Endothelial cell of umbilical vein (primary cell): ENCODE results near the gene ST6GALNAC2. TPM values are rescaled to one million over a fixed set of nuclear protein-coding genes. Genes with fewer than 3 reads are reported as not detected.

Source experiments
- BruUV-seq: library from RNA; stranded (reverse); fragments of 400-500 nt; replicated peaks from 2 replicates; lab custom pipeline; 2021; lab: Mats Ljungman, UMichigan
- CTCF ChIA-PET: fragments of 300-600, 350-600 bp; sonication (Branson Sonifier 250); formaldehyde crosslinking; loops from one replicate; lab custom pipeline; 2021; ENCODE audit warnings: antibody characterized with exemption, inconsistent platforms; lab: Charles Lee
- POLR2A ChIA-PET: fragments of 300-600, 350-600 bp; sonication (Branson Sonifier 250); formaldehyde crosslinking; loops from one replicate; lab custom pipeline; 2021; ENCODE audit warnings: antibody characterized with exemption, inconsistent platforms; lab: Charles Lee
- DNase-seq: peaks from one replicate; pipeline ENCODE4 v3.0.0-alpha.2; 2011; ENCODE audit warnings: low read depth, low spot score
- FAIRE-seq: peaks from 2 replicates; lab custom pipeline; 2011; peaks lifted over from hg19 to GRCh38; lab: Jason Lieb, UNC
- H2AFZ ChIP-seq: 2 replicates; pipeline ENCODE4 v1.6.0; 2012; ENCODE audit warnings: low read depth, low read length, control low read depth, inconsistent platforms
- H3K27ac ChIP-seq: 2 replicates; pipeline ENCODE4 v1.5.1; 2011; ENCODE audit warnings: low read depth, mild to moderate bottlenecking, control low read depth, low read length, moderate library complexity; ENCODE audit not compliant: insufficient read depth
- H3K27me3 ChIP-seq, 2 experiments: 2 replicates each; pipeline versions ENCODE4 v1.6.0 to v1.6.1; 2011; ENCODE audit warnings: low read length in 2 of 2, mixed read lengths in 1 of 2; ENCODE audit not compliant: control insufficient read depth in 2 of 2, insufficient read depth in 2 of 2
- H3K36me3 ChIP-seq, 2 experiments: 2 replicates in 1 of 2; 3 replicates in 1 of 2; pipeline ENCODE4 v1.5.1; 2011; ENCODE audit warnings: low read length in 2 of 2, mild to moderate bottlenecking in 1 of 2, moderate library complexity in 1 of 2; ENCODE audit not compliant: control insufficient read depth in 2 of 2, insufficient read depth in 2 of 2; ENCODE audit errors: extremely low read depth in 1 of 2
- H3K4me1 ChIP-seq: 3 replicates; pipeline ENCODE4 v1.5.1; 2011; ENCODE audit warnings: mild to moderate bottlenecking, low read length; ENCODE audit not compliant: control insufficient read depth, insufficient read depth; ENCODE audit errors: extremely low read depth
- H3K4me2 ChIP-seq: 2 replicates; pipeline ENCODE4 v1.6.1; 2011; ENCODE audit warnings: low read length, control low read depth, mixed read lengths; ENCODE audit not compliant: insufficient read depth
- H3K4me3 ChIP-seq, 3 experiments: fragments of 200-600 bp in 1 of 3; sonication (generic), shearing (Covaris generic) in 1 of 3; replicated peaks in 1 of 3; 2 replicates each; pipeline ENCODE4 v1.5.1; 2011 to 2016; ENCODE audit warnings: control low read depth in 3 of 3, low read length in 3 of 3, mild to moderate bottlenecking in 2 of 3, inconsistent platforms in 1 of 3, low read depth in 1 of 3, moderate library complexity in 1 of 3; ENCODE audit not compliant: insufficient read depth in 1 of 3
- H3K79me2 ChIP-seq: 2 replicates; pipeline ENCODE4 v1.6.0; 2012; ENCODE audit warnings: low read length, inconsistent platforms; ENCODE audit not compliant: control insufficient read depth, insufficient read depth
- H3K9ac ChIP-seq: replicated peaks from 2 replicates; pipeline ENCODE3; 2011; ENCODE audit warnings: low read length, control low read depth; ENCODE audit not compliant: insufficient read depth; ENCODE audit errors: extremely low read depth
- H3K9me1 ChIP-seq: replicated peaks from 3 replicates; pipeline ENCODE4 v1.6.0; 2011; ENCODE audit warnings: mild to moderate bottlenecking, low read length; ENCODE audit not compliant: control insufficient read depth, insufficient read depth; ENCODE audit errors: extremely low read depth
- H3K9me3 ChIP-seq: replicated peaks from 2 replicates; pipeline ENCODE4 v1.5.1; 2012; ENCODE audit warnings: low read length, inconsistent platforms; ENCODE audit not compliant: control insufficient read depth, insufficient read depth
- H4K20me1 ChIP-seq: replicated peaks from 2 replicates; pipeline ENCODE3; 2011; ENCODE audit warnings: mild to moderate bottlenecking, low read length; ENCODE audit not compliant: control insufficient read depth, insufficient read depth; ENCODE audit errors: extremely low read depth
- EZH2 ChIP-seq: IDR thresholded peaks from 2 replicates; pipeline ENCODE4 v1.6.1; 2012; ENCODE audit warnings: borderline replicate concordance, low read depth, mild to moderate bottlenecking, moderate library complexity, low read length, inconsistent platforms; ENCODE audit not compliant: severe bottlenecking
- FOS ChIP-seq: IDR thresholded peaks from 2 replicates; pipeline ENCODE4 v1.6.1; 2011; ENCODE audit warnings: mild to moderate bottlenecking, low read length, moderate library complexity, borderline replicate concordance; ENCODE audit not compliant: insufficient read depth
- GATA2 ChIP-seq: IDR thresholded peaks from 2 replicates; pipeline ENCODE4 v1.7.0; 2011; ENCODE audit warnings: low read depth, mild to moderate bottlenecking, moderate library complexity, mixed read lengths, low read length; ENCODE audit not compliant: insufficient read length, insufficient read depth
- JUN ChIP-seq: IDR thresholded peaks from 2 replicates; pipeline ENCODE4 v1.6.1; 2011; ENCODE audit warnings: borderline replicate concordance, low read depth; ENCODE audit not compliant: insufficient read length, insufficient read depth
- MYC ChIP-seq: IDR thresholded peaks from one replicate; pipeline ENCODE4 v1.6.1; 2011; ENCODE audit warnings: mild to moderate bottlenecking, low read depth, low read length
- POLR2A ChIP-seq: IDR thresholded peaks from 2 replicates; pipeline ENCODE4 v1.6.1; 2012; ENCODE audit warnings: low read depth, mild to moderate bottlenecking, control low read depth, low read length
- POLR2AphosphoS5 ChIP-seq: IDR thresholded peaks from 2 replicates; pipeline ENCODE4 v1.6.1; 2012; ENCODE audit warnings: low read depth, mild to moderate bottlenecking, control low read depth, low read length, moderate library complexity; ENCODE audit not compliant: insufficient read depth
- dilution Hi-C: fragments of 300-500 bp; cut with MboI; formaldehyde crosslinking; loops from one replicate; pipeline ENCODE4 v1.15.0; 2019; ENCODE audit warnings: low sequenced_read_pairs; ENCODE audit not compliant: extremely low pct_ligation_motif_present
- intact Hi-C: fragments of 100-400 bp; cut with micrococcal nuclease; formaldehyde crosslinking; loops from one replicate; pipeline ENCODE4 v1.10.0; 2022
- polyA plus RNA-seq, 4 experiments: library from polyadenylated mRNA; depleted of rRNA in 3 of 4; stranded (reverse) in 3 of 4; unstranded in 1 of 4; fragments of >200 nt; gene quantifications; 2 replicates each; pipeline versions ENCODE4 v1.2.1 to v1.2.3, GENCODE V29; 2011 to 2012; ENCODE audit warnings: missing spikeins in 1 of 4
- total RNA-seq: library from RNA; stranded (reverse); gene quantifications from 2 replicates; pipeline ENCODE4 v1.2.3, GENCODE V29; 2021
- TF ChIP-seq, protein P1 (sequence below): IDR thresholded peaks from 2 replicates; pipeline ENCODE4 v1.6.1; 2011; ENCODE audit not compliant: insufficient read depth, insufficient read length
- TF ChIP-seq, protein P2 (sequence below), 2 donors: IDR thresholded peaks; 1 replicate in 1 of 2; 2 replicates in 1 of 2; pipeline ENCODE4 v1.5.1; 2011; ENCODE audit warnings: low read length in 2 of 2, mild to moderate bottlenecking in 2 of 2, moderate library complexity in 2 of 2, control low read depth in 1 of 2, inconsistent platforms in 1 of 2, low read depth in 1 of 2; ENCODE audit not compliant: insufficient read depth in 1 of 2; ENCODE audit errors: extremely low read depth in 1 of 2

The ST6GALNAC2 gene
- total and polyA plus RNA-seq, 2 donors (not counting 3 experiments of a cell fraction or from before 2014, with no cell fraction given) = 0.59 to 1.7 TPM

DNA sequence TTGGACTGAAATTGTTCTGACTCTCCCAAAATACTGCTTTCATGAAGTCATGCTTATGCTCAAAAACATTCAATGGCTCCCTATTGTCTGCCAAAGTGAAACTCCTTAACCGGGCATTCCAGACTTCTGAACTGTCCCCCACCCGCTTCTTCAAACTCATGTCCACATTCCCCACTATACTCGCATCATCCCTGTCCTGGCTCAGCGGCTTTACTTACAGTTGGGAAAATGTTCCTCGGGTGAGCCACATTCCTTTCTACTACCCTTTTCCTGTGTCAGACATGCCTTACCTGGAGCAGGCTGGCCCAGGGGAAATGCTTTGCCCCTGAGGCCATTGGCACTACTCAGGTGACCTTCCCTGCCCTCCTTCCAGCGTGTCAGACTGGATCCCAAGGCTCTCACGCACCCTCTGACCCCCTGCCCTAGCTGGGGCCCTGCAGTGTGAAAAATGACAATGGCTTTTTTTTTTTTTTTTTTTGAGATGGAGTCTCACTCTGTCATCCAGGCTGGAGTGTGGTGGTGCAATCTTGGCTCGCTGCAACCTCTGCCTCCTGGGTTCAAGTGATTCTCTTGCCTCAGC is 53.5 kb downstream of the ST6GALNAC2 start:
- BruUV-seq = no TSS peak
- no peak overlapping the region for H2AFZ ChIP-seq
- CTCF ChIA-PET = interaction anchor here (0.6 to 1.2 kb wide), 2 partner anchors 25 to 65 kb away, joined by 3 read pairs; no protein-coding TSS in a partner anchor
- H3K79me2 ChIP-seq = no peaks in the 10 kb centered on the region
- no peak overlapping the region for H3K4me2 ChIP-seq
- H3K9ac ChIP-seq = no peak overlapping the region
- DNase-seq (no peak), FAIRE-seq (no peak)
- no peaks in the 10 kb centered on the region for H4K20me1 ChIP-seq
- H3K27me3 ChIP-seq = peaks cover 5 to 6% of the 10 kb centered on the region in 2 experiments
- TF ChIP-seq, protein P1, sequence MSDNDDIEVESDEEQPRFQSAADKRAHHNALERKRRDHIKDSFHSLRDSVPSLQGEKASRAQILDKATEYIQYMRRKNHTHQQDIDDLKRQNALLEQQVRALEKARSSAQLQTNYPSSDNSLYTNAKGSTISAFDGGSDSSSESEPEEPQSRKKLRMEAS = no peak
- no peak for TF ChIP-seq EZH2
- TF ChIP-seq, protein P2, sequence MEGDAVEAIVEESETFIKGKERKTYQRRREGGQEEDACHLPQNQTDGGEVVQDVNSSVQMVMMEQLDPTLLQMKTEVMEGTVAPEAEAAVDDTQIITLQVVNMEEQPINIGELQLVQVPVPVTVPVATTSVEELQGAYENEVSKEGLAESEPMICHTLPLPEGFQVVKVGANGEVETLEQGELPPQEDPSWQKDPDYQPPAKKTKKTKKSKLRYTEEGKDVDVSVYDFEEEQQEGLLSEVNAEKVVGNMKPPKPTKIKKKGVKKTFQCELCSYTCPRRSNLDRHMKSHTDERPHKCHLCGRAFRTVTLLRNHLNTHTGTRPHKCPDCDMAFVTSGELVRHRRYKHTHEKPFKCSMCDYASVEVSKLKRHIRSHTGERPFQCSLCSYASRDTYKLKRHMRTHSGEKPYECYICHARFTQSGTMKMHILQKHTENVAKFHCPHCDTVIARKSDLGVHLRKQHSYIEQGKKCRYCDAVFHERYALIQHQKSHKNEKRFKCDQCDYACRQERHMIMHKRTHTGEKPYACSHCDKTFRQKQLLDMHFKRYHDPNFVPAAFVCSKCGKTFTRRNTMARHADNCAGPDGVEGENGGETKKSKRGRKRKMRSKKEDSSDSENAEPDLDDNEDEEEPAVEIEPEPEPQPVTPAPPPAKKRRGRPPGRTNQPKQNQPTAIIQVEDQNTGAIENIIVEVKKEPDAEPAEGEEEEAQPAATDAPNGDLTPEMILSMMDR (IDR thresholded peaks at IDR 0.05; ENCODE audit: extremely low read depth in 1 of 2, insufficient read depth in 1 of 2, low read depth in 1 of 2, low read length in 2 of 2) = no peak
- no peak for TF ChIP-seq GATA2
- TF ChIP-seq POLR2A = no peak
- no peak for TF ChIP-seq MYC
- TF ChIP-seq FOS = no peak
- no peak for TF ChIP-seq POLR2AphosphoS5
- no peak for TF ChIP-seq JUN
- dilution Hi-C loops (no loop called here), intact Hi-C loops (no loop called here)
- no peak overlapping the region for H3K27ac ChIP-seq
- no peaks in the 10 kb centered on the region for H3K36me3 ChIP-seq
- H3K4me3 ChIP-seq = no peak overlapping the region
- H3K4me1 ChIP-seq = peaks cover 23% of the 10 kb centered on the region
- no peaks in the 10 kb centered on the region for H3K9me1 ChIP-seq
- no peaks in the 10 kb centered on the region for H3K9me3 ChIP-seq
- POLR2A ChIA-PET = no interaction called here
